K562 (cell line): ENCODE results near the gene LGALS7. TPM values are rescaled to one million over a fixed set of nuclear protein-coding genes. Genes with fewer than 3 reads are reported as not detected.
A peak's percentile ranks its signal among the peaks of the same experiment; 100 is the strongest.

Source experiments
- ATAC-seq: fragments of 200-7000 bp; cut with Tn5 transposase; 3 replicates; pipeline ENCODE4 v1.9.1; 2020; ENCODE audit warnings: moderate library complexity
- BruUV-seq: library from RNA; stranded (reverse); fragments of 400-500 nt; replicated peaks from 2 replicates; lab custom pipeline; 2021; lab: Mats Ljungman, UMichigan
- CTCF ChIA-PET: fragments of 300-600 bp; formaldehyde crosslinking; extraction: SDS; loops from one replicate; lab custom pipeline; 2021; ENCODE audit warnings: low intra/inter-chr PET ratio; lab: Yijun Ruan, JAX
- POLR2A ChIA-PET: fragments of 300-600, 350-650 bp; sonication (Branson Sonifier 250); formaldehyde crosslinking; extraction: SDS; loops from one replicate; lab custom pipeline; 2021; ENCODE audit warnings: antibody characterized with exemption, inconsistent platforms; lab: Yijun Ruan, JAX
- DNase-seq, 4 experiments: peaks; one replicate each; pipeline versions ENCODE4 v3.0.0 to v3.0.0-alpha.2; 2011 to 2018; ENCODE audit warnings: low spot score in 3 of 4, mixed read lengths in 3 of 4; ENCODE audit errors: extremely low read depth in 1 of 4
- FAIRE-seq: peaks from 2 replicates; lab custom pipeline; 2011; peaks lifted over from hg19 to GRCh38; lab: Jason Lieb, UNC
- H2AFZ ChIP-seq: 2 replicates; pipeline ENCODE4 v1.6.0; 2011; ENCODE audit warnings: low read depth, low read length, control low read depth, inconsistent platforms
- H3K27ac ChIP-seq: fragments of 200-600 bp; 3 replicates; pipeline ENCODE4 v1.8.0; 2011; ENCODE audit warnings: low read depth, mild to moderate bottlenecking, control low read depth, inconsistent platforms, low read length, moderate library complexity, mixed read lengths; ENCODE audit errors: extremely low read depth
- H3K27me3 ChIP-seq, 2 experiments: fragments of 300-600 bp in 1 of 2; 2 replicates in 1 of 2; 3 replicates in 1 of 2; pipeline versions ENCODE4 v1.6.0 to v1.8.0; 2011; ENCODE audit warnings: inconsistent platforms in 2 of 2, low read length in 2 of 2, mild to moderate bottlenecking in 1 of 2, mixed read lengths in 1 of 2, moderate library complexity in 1 of 2; ENCODE audit not compliant: control insufficient read depth in 2 of 2, insufficient read depth in 2 of 2
- H3K36me3 ChIP-seq: fragments of 300-600 bp; 3 replicates; pipeline ENCODE4 v1.8.0; 2011; ENCODE audit warnings: mild to moderate bottlenecking, low read length, inconsistent platforms; ENCODE audit not compliant: control insufficient read depth, insufficient read depth
- H3K4me1 ChIP-seq, 2 experiments: fragments of 200-600 bp in 1 of 2; replicated peaks in 1 of 2; 2 replicates in 1 of 2; 3 replicates in 1 of 2; pipeline versions ENCODE4 v1.5.1 to v1.8.0; 2011; ENCODE audit warnings: inconsistent platforms in 2 of 2, low read length in 2 of 2, mild to moderate bottlenecking in 1 of 2, mixed read lengths in 1 of 2, moderate library complexity in 1 of 2; ENCODE audit not compliant: control insufficient read depth in 2 of 2, insufficient read depth in 2 of 2
- H3K4me2 ChIP-seq: 2 replicates; pipeline ENCODE4 v1.6.1; 2011; ENCODE audit warnings: low read length, control low read depth, inconsistent platforms, mixed read lengths; ENCODE audit not compliant: insufficient read depth
- H3K4me3 ChIP-seq: fragments of 200-600 bp; sonication (generic), shearing (Covaris generic); 2 replicates; pipeline ENCODE4 v1.5.1; 2016; ENCODE audit warnings: control low read depth, inconsistent platforms
- H3K79me2 ChIP-seq: fragments of 200-600 bp; 3 replicates; pipeline ENCODE4 v1.8.0; 2011; ENCODE audit warnings: low read length, inconsistent platforms; ENCODE audit not compliant: control insufficient read depth, insufficient read depth
- H3K9ac ChIP-seq, 2 experiments: 2 replicates each; pipeline versions ENCODE4 v1.6.0 to v1.6.1; 2011; ENCODE audit warnings: low read depth in 2 of 2, low read length in 2 of 2, control low read depth in 1 of 2, inconsistent platforms in 1 of 2, mild to moderate bottlenecking in 1 of 2, mixed read lengths in 1 of 2; ENCODE audit not compliant: insufficient read depth in 1 of 2
- H3K9me1 ChIP-seq: one replicate; pipeline ENCODE4 v1.6.0; 2011; ENCODE audit warnings: inconsistent platforms, mild to moderate bottlenecking, low read length, moderate library complexity; ENCODE audit not compliant: control insufficient read depth, insufficient read depth
- H3K9me3 ChIP-seq: replicated peaks from 2 replicates; pipeline ENCODE4 v1.5.1; 2011; ENCODE audit warnings: low read depth, low read length, inconsistent platforms; ENCODE audit not compliant: control insufficient read depth, insufficient read depth
- H4K20me1 ChIP-seq: replicated peaks from 2 replicates; pipeline ENCODE4 v1.6.1; 2011; ENCODE audit warnings: low read length, inconsistent platforms, mixed read lengths; ENCODE audit not compliant: control insufficient read depth, insufficient read depth
- ATF7 ChIP-seq: fragments of 450-650 bp; IDR thresholded peaks from 2 replicates; pipeline ENCODE4 v1.7.1; 2014; ENCODE audit warnings: mild to moderate bottlenecking, moderate library complexity
- CBX2 ChIP-seq: fragments of 200-600 bp; sonication (generic); IDR thresholded peaks from one replicate; pipeline ENCODE4 v1.6.1; 2012; ENCODE audit warnings: mild to moderate bottlenecking, low read length, inconsistent platforms; ENCODE audit not compliant: insufficient read depth, poor library complexity, severe bottlenecking
- CREM ChIP-seq: IDR thresholded peaks from 2 replicates; pipeline ENCODE4 v1.6.1; 2014; ENCODE audit warnings: antibody characterized with exemption, low read depth
- HDAC2 ChIP-seq: fragments of 450-650 bp; IDR thresholded peaks from 2 replicates; pipeline ENCODE4 v1.6.1; 2016; ENCODE audit warnings: mild to moderate bottlenecking
- POLR2G ChIP-seq: fragments of 200-400 bp; formaldehyde crosslinking; IDR thresholded peaks from 2 replicates; pipeline ENCODE4 v1.6.1; 2017; ENCODE audit warnings: low read depth, mild to moderate bottlenecking, antibody characterized with exemption, low read length, moderate library complexity
- SETDB1 ChIP-seq: IDR thresholded peaks from one replicate; pipeline ENCODE4 v1.6.1; 2012; ENCODE audit warnings: low read length, control low read depth, inconsistent platforms
- TAL1 ChIP-seq: fragments of 450-650 bp; IDR thresholded peaks from 2 replicates; pipeline ENCODE4 v1.6.1; 2016; ENCODE audit warnings: mild to moderate bottlenecking
- TCF3 ChIP-seq: sonication (generic); formaldehyde crosslinking; IDR thresholded peaks from 2 replicates; pipeline ENCODE4 v1.4.0; 2020; ENCODE audit warnings: mild to moderate bottlenecking, missing genetic modification reagents
- WGBS: fragments of 100-300 bp; shearing (Covaris generic); methylation state at CpG from one replicate; pipeline ENCODE4 v1.1.6; 2016; ENCODE audit warnings: low coverage, mixed read lengths; ENCODE audit not compliant: insufficient coverage; ENCODE audit errors: missing lambda C conversion rate; 5-methylcytosine and 5-hydroxymethylcytosine counted together
- in situ Hi-C: fragments of 300-500 bp; cut with MboI; formaldehyde crosslinking; loops from 4 replicates; pipeline ENCODE4 v1.15.0; 2018; ENCODE audit warnings: inconsistent platforms, mixed read lengths
- intact Hi-C: fragments of 100-400 bp; cut with micrococcal nuclease; formaldehyde crosslinking; loops from 2 replicates; pipeline ENCODE4 v1.14.2; 2022
- polyA plus RNA-seq, 8 experiments: library from polyadenylated mRNA; depleted of rRNA in 4 of 8; stranded (reverse) in 5 of 8; unstranded in 3 of 8; fragments of >200 nt; fragmentation: Nextera tagmentation in 2 of 8; fragmentation: Illumina TruSeq in 1 of 8; extraction: Ambion mirVana in 2 of 8; extraction: Trizol in 1 of 8; gene quantifications; 2 replicates each; pipeline versions ENCODE4 v1.2.1 to v1.2.3, GENCODE V29; 2011 to 2014; ENCODE audit warnings: inconsistent platforms in 1 of 8, missing spikeins in 1 of 8
- total RNA-seq, 7 experiments: library from RNA; depleted of rRNA in 6 of 7; stranded (reverse); fragments of >200 nt in 6 of 7; fragmentation: Illumina TruSeq in 2 of 7; extraction: Trizol in 2 of 7; gene quantifications; 2 replicates each; pipeline versions ENCODE4 v1.2.1 to v1.2.3, GENCODE V29; 2011 to 2021; ENCODE audit warnings: low replicate concordance in 1 of 7
- TF ChIP-seq, protein P1 (sequence below), 2 experiments: fragments of 450-650 bp in 1 of 2; sonication (generic) in 1 of 2; formaldehyde crosslinking in 1 of 2; IDR thresholded peaks; 2 replicates each; pipeline versions ENCODE4 v1.7.1 to v1.9.0; 2016 to 2022; ENCODE audit warnings: inconsistent platforms in 1 of 2, mild to moderate bottlenecking in 1 of 2, missing genetic modification reagents in 1 of 2

Gene LGALS7
- total and polyA plus RNA-seq, 9 of the 15 experiments (the other 6 are each of a cell fraction or from before 2014, with no cell fraction given), result not detected

- peak; percentile 59; the same call in 1 of the 2 replicates for TF ChIP-seq CREM
- TF ChIP-seq TAL1, result peak; percentile 59
- peak; percentile 58; the same call in 1 of the 2 replicates for TF ChIP-seq ATF7
- TF ChIP-seq SETDB1, result no peak
- peak; percentile 85 for TF ChIP-seq TCF3 (CRISPR knock-in tag)
- peak; percentile 68; the same call in 1 of the 2 replicates for TF ChIP-seq HDAC2
Observed at GRCh38 chr19:38819231-38819920, 46.1 kb upstream of the LGALS7 start (continued).

GRCh38 chr19:38817081-38817480, 43.8 kb upstream of the LGALS7 start:
- in situ Hi-C loops, result no loop called here
- intact Hi-C loops, result no loop called here
- H3K27ac ChIP-seq, result no peak overlapping the region
- H3K9me3 ChIP-seq, result peaks cover 3% of the 10 kb centered on the region; the same call in 1 of the 2 replicates
- no peaks in the 10 kb centered on the region for H4K20me1 ChIP-seq
- FAIRE-seq (no peak), ATAC-seq (no peak), DNase-seq (no peak)
- H2AFZ ChIP-seq, result no peak overlapping the region
- H3K4me2 ChIP-seq, result no peak overlapping the region
- peaks cover 20 to 61% of the 10 kb centered on the region in 2 experiments for H3K4me1 ChIP-seq
- H3K9ac ChIP-seq, result peak overlapping the region in 1 of 2 experiments; percentile 35; a peak in 2 of 4 replicates
- 94% methylated on average over 14 of the region's 15 CpGs for WGBS
- H3K4me3 ChIP-seq, result no peak overlapping the region
- H3K27me3 ChIP-seq, result no peaks in the 10 kb centered on the region
- H3K9me1 ChIP-seq, result no peaks in the 10 kb centered on the region
- 0 out of 2 replicates have a peak, but pooled peaks have one; percentile 14 for TF ChIP-seq POLR2G
- TF ChIP-seq, protein P1, sequence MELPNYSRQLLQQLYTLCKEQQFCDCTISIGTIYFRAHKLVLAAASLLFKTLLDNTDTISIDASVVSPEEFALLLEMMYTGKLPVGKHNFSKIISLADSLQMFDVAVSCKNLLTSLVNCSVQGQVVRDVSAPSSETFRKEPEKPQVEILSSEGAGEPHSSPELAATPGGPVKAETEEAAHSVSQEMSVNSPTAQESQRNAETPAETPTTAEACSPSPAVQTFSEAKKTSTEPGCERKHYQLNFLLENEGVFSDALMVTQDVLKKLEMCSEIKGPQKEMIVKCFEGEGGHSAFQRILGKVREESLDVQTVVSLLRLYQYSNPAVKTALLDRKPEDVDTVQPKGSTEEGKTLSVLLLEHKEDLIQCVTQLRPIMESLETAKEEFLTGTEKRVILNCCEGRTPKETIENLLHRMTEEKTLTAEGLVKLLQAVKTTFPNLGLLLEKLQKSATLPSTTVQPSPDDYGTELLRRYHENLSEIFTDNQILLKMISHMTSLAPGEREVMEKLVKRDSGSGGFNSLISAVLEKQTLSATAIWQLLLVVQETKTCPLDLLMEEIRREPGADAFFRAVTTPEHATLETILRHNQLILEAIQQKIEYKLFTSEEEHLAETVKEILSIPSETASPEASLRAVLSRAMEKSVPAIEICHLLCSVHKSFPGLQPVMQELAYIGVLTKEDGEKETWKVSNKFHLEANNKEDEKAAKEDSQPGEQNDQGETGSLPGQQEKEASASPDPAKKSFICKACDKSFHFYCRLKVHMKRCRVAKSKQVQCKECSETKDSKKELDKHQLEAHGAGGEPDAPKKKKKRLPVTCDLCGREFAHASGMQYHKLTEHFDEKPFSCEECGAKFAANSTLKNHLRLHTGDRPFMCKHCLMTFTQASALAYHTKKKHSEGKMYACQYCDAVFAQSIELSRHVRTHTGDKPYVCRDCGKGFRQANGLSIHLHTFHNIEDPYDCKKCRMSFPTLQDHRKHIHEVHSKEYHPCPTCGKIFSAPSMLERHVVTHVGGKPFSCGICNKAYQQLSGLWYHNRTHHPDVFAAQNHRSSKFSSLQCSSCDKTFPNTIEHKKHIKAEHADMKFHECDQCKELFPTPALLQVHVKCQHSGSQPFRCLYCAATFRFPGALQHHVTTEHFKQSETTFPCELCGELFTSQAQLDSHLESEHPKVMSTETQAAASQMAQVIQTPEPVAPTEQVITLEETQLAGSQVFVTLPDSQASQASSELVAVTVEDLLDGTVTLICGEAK (IDR thresholded peaks at IDR 0.05), result no peak
- TF ChIP-seq, protein P1 (CRISPR knock-in tag; IDR thresholded peaks at IDR 0.05), result 0 out of 2 replicates have a peak, but pooled peaks have one; percentile 8
- TF ChIP-seq CBX2, result no peak
- CTCF ChIA-PET, result no interaction called here
- no peaks in the 10 kb centered on the region for H3K79me2 ChIP-seq
- BruUV-seq, result no TSS peak
- peaks cover 22% of the 10 kb centered on the region; the same call in 2 of the 3 replicates for H3K36me3 ChIP-seq
- POLR2A ChIA-PET, result interaction anchor here (1.5 kb wide), 1 partner anchor 15 kb away, joined by 4 read pairs; the partner anchor contains the start of gene ECH1
